GM21529 (cell line): ENCODE results near the gene GMPR2.
A peak's percentile ranks its signal among the peaks of the same experiment; 100 is the strongest.

ENCODE experiments used
- ATAC-seq: cut with Tn5 transposase; IDR thresholded peaks from one replicate; pipeline ENCODE4 v1.9.1; 2021; ENCODE audit not compliant: unreplicated experiment

The GMPR2 gene

GRCh38 chr14:24232645-24233537 lies at the start of gene GMPR2:
TSS of gene GMPR2 (plus strand) at chr14:24232929. CDS start at chr14:24233254, 325 bp downstream.
- ATAC-seq = peak; percentile 65

DNA sequence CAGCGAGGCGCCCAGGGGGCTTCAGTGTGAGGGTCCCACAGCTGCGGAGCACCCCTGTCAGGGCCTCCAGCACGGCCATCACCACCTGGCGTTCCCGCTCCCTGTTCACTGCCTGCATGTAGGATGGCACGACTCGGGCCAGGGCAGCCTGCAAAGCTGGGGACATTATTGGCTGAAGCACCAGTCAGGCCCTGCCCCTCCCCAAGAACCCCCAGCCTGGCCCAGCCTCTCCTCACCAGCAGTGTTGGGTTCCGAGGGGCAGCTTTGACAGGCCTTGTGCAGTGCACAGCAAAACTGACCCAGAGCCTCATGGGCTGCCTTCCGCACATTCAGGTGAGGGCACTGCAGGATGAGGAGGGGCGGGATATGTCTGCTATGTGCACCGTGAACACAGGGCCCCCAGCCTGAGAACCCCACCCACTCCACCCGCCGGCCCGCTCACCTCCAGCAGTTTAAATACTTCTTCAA lies 49.7 kb upstream of the GMPR2 start:
- no peak for ATAC-seq

DNA sequence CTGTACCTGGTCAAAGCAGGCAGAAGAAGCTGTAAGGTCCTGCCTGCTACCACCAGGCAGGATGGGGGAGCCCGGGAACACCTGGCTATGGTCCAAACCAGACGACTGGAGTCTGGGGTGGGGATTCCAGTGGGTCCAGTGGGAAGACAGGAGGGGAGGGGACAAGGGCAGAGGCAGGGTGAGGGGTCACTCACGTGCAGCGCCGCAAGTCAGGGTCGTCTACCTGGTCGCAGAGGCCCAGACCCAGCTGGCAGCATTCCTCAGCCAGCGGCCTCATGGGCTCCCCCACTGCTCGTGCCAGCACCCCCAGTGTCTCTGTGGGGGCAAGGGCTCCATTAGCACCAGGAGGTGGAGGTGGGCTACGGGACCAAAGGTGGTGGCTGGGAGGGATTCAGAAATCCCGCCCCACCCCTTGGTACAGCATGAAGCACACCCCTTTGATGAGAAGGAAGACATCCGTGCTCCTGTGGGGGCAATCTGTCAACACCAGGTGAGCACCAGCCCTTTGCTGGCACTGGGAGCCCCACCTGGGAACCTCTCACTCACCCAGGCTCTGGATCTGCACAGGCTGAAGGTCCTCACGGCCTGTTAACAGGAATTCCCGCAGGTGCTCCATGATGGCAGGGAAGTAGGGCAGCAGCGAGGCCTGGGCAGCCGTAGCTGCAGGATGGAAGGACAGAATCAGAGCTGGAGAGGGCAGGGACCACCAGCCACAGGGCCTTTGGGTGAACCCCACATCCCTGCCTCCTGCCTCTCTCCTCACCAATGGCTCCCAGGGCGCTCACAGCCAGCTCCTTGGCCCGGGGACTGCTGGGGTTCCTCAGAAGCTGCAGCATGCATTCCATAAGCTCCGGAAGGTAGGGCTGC lies 48.4 kb upstream of the GMPR2 start:
- ATAC-seq = no peak

GRCh38 chr14:24185026-24185425 lies 47.7 kb upstream of the GMPR2 start:
- ATAC-seq = no peak

DNA sequence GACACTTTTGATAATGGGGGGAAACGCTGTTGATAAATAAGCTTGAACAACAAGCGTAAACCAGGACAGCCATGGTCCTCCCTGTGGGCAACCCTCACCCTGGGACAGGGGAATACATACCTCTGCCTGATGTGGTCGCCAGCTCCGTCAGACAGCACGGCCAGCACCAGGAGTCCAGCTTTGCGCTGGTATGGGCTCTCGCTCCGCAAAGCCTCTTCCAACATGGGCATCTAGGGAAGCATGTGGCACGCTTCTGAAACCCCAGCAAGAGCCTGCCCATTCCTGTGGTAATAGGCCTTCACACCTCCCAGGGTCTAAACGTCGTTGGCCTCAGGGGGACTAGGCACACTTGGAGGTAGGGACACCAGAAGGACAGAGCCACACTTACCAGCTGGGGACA lies 47.0 kb upstream of the GMPR2 start:
- ATAC-seq = no peak

DNA sequence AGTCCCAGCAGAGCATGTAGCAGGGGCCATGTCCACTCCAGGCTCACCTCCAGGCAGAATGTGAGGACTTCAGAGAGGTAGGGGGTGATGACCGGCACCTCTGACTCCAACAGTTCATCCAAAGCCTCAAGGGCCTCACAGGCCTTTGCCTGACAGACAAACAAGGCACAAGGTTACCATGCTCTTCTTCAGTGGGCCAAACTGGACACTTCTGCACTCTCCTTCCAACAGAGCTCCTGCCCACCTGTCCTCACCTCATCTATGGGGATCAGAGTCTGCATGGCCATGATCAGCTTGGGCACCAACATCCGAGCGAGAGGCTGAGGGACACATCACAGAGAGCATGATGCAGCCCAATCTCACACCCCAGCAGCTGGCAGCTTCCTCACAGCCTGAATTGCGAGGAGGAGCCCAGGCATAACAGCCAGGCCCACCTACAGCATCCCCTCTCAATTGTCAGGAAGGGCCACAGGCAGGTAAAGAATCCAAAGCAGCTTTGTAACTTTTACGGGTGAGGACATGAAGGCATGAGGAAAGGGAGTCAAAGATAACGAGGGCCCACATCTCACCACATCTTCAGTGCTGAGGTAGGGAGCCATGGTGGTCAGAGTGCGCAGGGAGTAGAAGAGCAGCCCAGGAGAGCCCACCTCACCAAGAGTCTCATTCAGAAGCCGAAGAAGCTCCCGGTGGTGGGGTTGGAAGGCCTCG lies 45.7 kb upstream of the GMPR2 start:
- no peak for ATAC-seq

- ATAC-seq = no peak
These were observed 45.2 kb upstream of the GMPR2 start for GRCh38 chr14:24187539-24187915.

GRCh38 chr14:24188251-24189058 lies 44.3 kb upstream of the GMPR2 start, which contains the start of gene IPO4:
TSS of gene IPO4 (minus strand) at chr14:24188816. CDS start at chr14:24188787, 29 bp downstream.
- peak; percentile 85 for ATAC-seq

DNA sequence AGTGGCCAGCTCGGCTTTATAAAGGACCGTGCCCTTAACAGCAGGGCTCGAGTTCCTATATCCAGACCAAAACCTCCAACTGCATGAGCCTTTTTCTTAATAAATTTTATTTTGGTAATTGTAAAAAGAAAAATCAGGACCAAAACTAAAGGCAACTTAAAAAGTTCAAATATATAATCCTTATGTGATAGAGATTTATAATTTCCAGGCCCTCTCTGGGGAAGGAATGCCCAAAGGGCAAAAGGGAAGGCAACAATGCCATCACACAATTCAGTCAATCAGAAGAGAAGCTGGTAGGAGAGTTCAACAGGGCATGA lies 43.7 kb upstream of the GMPR2 start:
- ATAC-seq = no peak

DNA sequence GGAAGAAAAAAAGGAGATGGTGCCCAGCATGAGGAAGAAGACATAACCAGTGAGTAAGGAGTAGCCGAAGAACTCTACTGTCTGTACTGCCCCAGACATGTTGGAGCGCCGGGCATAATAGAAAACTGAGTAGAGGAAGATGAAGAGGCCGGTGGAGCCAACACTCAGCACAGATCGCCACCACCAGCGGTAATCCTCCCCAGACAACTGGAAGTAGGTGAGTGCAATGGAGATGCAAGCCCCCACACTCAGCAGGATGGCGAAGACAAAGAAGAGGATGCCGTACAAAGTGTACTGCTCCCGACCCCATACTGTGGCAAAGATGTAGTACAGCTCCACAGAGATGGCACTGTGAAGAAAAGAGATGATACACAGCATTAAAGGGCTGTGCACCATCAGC lies 43.3 kb upstream of the GMPR2 start:
- no peak for ATAC-seq

DNA sequence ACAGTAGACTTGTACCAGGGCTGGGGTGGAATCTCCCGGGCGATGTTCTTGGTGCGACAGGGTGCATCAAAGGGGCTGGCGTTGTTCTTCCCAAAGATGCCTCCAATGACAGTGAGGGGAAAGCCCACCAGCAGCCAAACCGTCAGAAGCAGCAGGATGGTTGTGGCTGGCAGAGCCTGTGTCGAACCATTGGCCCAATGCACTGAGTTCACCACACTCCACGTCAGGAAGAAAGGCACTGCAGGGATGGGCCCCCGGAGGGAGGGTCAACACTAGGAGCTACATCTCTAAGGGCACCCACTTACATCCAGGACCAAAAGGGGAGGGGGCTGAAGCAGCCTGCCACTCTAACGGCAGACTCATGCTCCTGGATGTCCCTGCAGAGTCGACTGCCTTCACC lies 42.3 kb upstream of the GMPR2 start:
- no peak for ATAC-seq

DNA sequence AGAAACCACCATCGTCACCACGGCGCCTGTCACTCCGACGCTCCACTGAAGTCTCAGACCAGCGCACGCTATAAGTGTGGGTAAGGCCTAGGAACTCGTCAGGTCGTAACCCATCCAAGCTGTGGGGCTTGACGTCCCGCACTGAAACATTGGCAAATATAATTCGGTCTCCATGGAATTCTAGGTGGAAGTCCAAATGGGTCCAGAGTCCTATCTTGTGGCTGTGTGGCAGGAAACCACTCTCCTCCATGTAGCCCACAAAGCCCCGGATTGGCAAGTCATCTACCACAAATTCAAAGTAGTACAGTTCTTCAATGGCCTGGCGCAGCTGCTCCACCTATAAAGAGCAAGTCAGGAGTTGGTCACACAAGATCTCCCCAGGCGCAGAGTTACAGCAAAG lies 39.8 kb upstream of the GMPR2 start:
- no peak for ATAC-seq

DNA sequence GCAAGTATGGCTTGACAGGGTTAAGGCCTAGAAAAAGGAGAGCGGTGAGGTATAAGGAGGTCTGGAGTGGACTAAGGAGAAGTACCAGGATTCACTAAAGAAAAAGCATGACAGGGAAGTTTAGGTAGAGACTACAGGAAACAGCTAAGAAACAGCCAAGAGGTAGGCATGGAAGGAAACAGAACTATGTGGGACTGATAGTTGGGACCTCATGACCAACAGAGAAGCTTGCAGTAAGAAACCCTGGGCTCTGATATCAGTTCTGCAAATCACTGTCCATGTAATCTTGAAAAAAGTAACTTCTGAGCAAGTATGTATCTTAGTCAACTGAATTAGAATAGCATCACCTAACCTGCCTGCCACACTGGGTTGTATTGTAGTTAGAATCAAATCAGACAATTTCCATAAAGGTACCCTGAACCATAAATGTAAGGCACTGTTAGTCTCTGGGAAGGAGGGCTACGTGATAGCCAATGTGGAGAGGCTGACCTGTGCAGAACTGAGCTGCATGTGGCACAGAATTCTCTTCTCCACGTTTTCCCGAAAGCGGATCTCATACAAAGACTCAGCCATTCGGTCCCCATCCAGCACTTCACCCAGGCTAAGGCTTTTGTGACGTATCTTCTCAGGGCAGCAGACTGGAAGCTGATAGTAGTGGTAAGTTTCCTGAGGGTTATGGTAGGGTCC lies 38.4 kb upstream of the GMPR2 start:
- no peak for ATAC-seq

GRCh38 chr14:24194873-24195185 lies 37.9 kb upstream of the GMPR2 start:
- no peak for ATAC-seq

DNA sequence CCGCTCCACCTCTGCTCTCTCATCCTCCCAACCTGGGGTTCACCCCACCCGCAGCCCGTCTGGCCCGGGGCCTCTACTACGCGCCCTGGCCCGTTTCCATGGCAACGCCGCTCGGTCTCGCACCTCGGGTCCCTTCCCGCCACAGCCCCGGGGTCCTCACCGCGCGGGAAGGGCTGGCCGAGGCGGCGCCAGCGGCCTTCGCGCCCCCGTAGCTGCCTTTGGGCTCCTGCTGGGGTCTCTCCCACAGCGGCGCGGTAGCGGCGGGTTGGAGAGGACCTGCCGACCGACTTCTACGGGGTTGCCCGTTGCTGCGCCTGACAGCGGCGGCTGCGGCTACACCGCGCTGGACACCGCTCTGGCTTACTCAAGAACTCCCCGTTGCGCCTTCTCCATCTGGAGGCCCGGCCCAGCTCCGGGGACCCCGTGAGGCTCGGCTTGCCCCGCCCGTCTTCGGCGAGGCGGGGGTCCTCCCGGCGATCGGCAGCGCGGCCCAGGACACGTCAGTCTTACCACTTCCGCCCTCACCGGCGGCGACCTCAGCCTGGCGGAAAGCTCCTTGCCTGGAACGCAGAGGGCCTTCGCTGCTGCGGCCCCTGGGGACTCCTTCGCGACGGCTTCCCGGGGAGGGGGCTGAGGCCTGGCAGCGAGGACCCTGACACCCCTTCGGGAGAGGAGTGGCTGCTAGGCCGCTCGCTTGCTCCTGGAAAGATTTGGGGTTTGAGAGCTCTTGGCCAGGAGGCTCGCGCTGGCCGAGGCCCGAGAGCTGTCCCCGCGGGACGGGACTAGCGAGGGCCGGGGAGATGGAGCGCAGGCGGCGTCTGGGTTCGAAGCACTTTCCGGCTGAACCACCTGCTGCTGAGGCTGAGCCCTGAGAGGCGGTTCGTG lies 37.3 kb upstream of the GMPR2 start, which contains the start of gene TM9SF1:
Gene TM9SF1, minus strand, starts transcription at position 256 of the 885 bp plus-strand sequence. CDS start 422 bp downstream, outside the sequence.
- ATAC-seq = peak; percentile 83

GRCh38 chr14:24196071-24197055 lies 36.4 kb upstream of the GMPR2 start:
- peak; percentile 35 for ATAC-seq

DNA sequence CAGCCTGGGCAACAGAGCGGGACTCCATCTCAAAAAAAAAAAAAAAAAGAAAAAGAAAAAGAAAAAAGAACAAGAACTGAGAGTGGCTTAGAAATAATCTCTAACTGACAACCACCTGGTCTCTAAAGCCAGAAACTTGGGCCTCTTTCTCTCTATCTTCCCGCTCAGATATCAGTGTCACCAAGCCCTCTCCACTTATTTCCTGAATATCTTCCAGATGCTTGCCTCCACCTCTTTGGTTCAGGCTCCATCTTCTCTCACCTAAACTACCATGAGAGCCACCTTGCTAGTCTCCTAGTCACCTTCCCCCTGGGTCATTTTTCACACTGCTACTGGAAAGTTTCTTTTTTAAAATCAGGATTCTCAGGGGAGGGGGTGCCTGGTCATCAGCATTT lies 35.7 kb upstream of the GMPR2 start:
- ATAC-seq = no peak
